Heart left ventricle (tissue), 13 donors: Measurements from ENCODE around the gene MLLT3.

Experiments used
- CTCF ChIP-seq, 12 donors: fragments of 200-600 bp; sonication (generic) in 4 of 12; IDR thresholded peaks; one replicate each; pipeline versions ENCODE4 v1.5.0 to v1.8.0; 2018 to 2022; ENCODE audit warnings: antibody characterized with exemption in 12 of 12, mild to moderate bottlenecking in 5 of 12
- POLR2A ChIP-seq, 2 donors: fragments of 450-650 bp; IDR thresholded peaks; one replicate each; pipeline ENCODE4 v1.6.1; 2017; ENCODE audit warnings: antibody characterized with exemption in 2 of 2, mild to moderate bottlenecking in 2 of 2, moderate library complexity in 2 of 2
- donor health status: ischemic (EF 13 %, LVEDD 7.1; RV severe dilation, severe dysfunction).
- donor health status: DM: no; HTN: yes; CAD: no.
- donor health status: DM: no; HTN: no; CAD: no.
- donor health status: ischemic (EF 25% LVEDD 6.9; RV normal size, moderate dysfunction).
- donor health status: ischemic (EF 25% LVEDD 5.7; RV mildly dilated, moderate dysfunction).
- donor health status: ischemic (EF 35%, LVEDD 5.7; RV mildly dilated, moderate dysfunction).
- donor health status: nonischemic (EF 11% LVEDD 7.7; RV severe dilation, severe dysfunction).
- donor health status: DM: yes; HTN: yes; CAD: no.
- donor health status: PGD.
- donor health status: ischemic (EF 29% LVEDD 5.4; RV normal size, mild dysfunction).
- donor health status: nonischemic (EF 23%, LVEDD 6.1; RV moderate dilation, normal function).

- no peak for TF ChIP-seq POLR2A (IDR thresholded peaks at IDR 0.05)
- TF ChIP-seq CTCF (IDR thresholded peaks at IDR 0.05): peak in 9 of 12 donors; percentile 13 to 47 (median 22)
Measured at GRCh38 chr9:20552874-20553557, 69.3 kb downstream of the MLLT3 start.
